AG09309 (cell line): ENCODE data around the gene USP22.

Experiments
- DNase-seq: peaks from one replicate; pipeline ENCODE4 v3.0.0-alpha.2; 2010; ENCODE audit warnings: low read depth
- H3K4me3 ChIP-seq: 2 replicates; pipeline ENCODE4 v1.5.1; 2011; ENCODE audit warnings: mild to moderate bottlenecking, low read depth, low read length, moderate library complexity; ENCODE audit not compliant: control insufficient read depth
- TF ChIP-seq, protein P1 (sequence below): IDR thresholded peaks from 2 replicates; pipeline ENCODE4 v1.5.1; 2011; ENCODE audit warnings: mild to moderate bottlenecking, low read depth, low read length, inconsistent platforms; ENCODE audit not compliant: insufficient read depth, control insufficient read depth; ENCODE audit errors: missing control alignments

Gene USP22

DNA sequence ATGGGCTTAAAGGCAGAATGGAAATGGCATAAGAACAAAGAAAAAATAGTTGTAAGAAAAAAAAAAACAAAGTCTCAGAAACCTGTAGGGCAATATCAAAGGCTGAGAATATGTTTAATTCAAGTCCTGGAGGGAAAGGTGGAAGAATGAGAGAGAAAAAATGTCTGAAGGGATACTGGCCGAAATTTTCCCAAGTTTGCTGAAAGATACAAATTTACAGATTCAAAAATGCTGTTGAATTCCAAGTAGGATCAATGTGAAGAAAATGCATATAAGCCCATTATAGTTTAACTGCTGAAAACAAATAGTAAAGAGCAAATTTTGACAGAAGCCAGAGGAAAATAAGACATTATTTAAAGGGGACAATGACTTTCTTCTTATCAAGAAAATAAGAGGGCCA is 6.6 kb upstream of the USP22 start:
- no peak for DNase-seq
- no peak overlapping the region for H3K4me3 ChIP-seq
- TF ChIP-seq, protein P1, sequence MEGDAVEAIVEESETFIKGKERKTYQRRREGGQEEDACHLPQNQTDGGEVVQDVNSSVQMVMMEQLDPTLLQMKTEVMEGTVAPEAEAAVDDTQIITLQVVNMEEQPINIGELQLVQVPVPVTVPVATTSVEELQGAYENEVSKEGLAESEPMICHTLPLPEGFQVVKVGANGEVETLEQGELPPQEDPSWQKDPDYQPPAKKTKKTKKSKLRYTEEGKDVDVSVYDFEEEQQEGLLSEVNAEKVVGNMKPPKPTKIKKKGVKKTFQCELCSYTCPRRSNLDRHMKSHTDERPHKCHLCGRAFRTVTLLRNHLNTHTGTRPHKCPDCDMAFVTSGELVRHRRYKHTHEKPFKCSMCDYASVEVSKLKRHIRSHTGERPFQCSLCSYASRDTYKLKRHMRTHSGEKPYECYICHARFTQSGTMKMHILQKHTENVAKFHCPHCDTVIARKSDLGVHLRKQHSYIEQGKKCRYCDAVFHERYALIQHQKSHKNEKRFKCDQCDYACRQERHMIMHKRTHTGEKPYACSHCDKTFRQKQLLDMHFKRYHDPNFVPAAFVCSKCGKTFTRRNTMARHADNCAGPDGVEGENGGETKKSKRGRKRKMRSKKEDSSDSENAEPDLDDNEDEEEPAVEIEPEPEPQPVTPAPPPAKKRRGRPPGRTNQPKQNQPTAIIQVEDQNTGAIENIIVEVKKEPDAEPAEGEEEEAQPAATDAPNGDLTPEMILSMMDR, result no peak

DNA sequence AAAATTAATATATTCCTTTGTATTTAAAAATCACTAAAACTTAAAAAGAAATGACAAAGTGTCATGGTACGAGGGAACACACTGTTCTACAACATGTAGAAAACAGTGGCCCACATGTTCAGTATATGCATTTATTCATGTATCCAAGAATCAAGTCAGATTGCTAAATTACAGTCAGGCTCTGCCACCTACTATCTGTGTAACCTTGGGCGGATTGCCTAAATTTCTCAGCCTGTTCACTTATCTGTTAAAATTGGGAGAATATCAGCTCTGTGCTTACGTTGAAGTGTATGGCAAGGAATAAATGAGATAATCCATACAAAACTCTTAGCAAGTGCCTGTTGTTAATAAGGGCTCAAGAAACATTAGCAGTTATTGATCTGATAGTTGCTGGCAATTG is 3.4 kb upstream of the USP22 start:
- no peak overlapping the region for H3K4me3 ChIP-seq
- TF ChIP-seq, protein P1, result no peak
- no peak for DNase-seq

GRCh38 chr17:21044971-21045370 is 2.2 kb upstream of the USP22 start:
- no peak for DNase-seq
- no peak overlapping the region for H3K4me3 ChIP-seq
- TF ChIP-seq, protein P1, result no peak

- DNase-seq, result peak; percentile 93
- TF ChIP-seq, protein P1, result peak; percentile 83
- H3K4me3 ChIP-seq, result peak overlapping the region; percentile 74
Measured at GRCh38 chr17:21043296-21044232, 753 bp upstream of the USP22 start.

DNA sequence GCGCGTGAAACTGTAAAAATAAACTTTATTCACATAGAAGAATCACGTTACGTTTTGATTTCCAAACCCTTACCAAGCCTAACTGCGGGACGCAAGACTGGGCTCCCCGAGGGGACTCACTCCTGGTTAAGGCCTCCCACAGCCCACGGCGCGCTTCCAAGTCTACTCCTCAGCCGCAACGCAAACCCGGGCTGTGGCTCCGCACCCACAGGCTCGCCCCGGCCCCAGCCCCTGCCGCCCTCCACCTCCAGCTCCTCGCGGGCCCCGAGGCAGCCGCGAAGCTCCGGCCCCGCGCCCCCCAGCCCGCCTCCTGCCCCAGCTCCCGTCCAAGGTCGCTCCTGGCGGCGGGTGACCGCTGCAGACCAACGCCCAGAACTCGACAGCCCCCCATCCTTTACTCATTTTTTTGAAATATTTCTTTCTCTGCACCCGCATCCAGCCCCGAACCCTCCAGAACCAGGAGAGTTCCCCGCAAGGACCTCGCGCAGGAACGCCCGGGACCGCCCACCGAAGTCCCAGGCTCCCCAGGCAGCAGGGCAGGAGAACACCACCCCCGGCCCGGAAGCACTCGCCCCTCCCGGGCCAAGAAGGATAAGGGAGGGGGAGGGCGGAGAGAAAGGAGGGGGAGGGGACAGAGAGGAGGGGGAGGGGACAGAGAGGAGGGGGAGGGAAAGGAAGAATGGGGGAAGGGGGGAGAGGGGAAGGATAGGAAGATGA is 912 bp downstream of the USP22 start:
- H3K4me3 ChIP-seq, result peak overlapping the region; percentile 60
- TF ChIP-seq, protein P1, result no peak
- DNase-seq, result no peak

GRCh38 chr17:21039839-21040575 is 2.8 kb downstream of the USP22 start:
- H3K4me3 ChIP-seq, result peak overlapping the region; percentile 60
- DNase-seq, result no peak
- TF ChIP-seq, protein P1, result peak; percentile 48
